Stimulated activated memory B cell treated with anti-CD40 and anti-IgM and Interleukin-4, amounts not matched to agents 10 μg/mL and 1 μg/mL and 100 μg/mL, for 72 hours (primary cell): Measurements from ENCODE around the gene ASCL5.
"Not testable (repeated sequence)": the region's sequence is repeated elsewhere in the genome, so short reads cannot be mapped to it uniquely, and the experiment has no call there.

Source experiments
- ATAC-seq: fragments of 150-1000 bp; cut with Tn5 transposase; 2 replicates; pipeline ENCODE4 v1.10.0; 2021
- H3K27ac Mint-ChIP-seq: one replicate; pipeline ENCODE4 v1.8.0; 2022; ENCODE audit warnings: mild to moderate bottlenecking, mixed read lengths
- H3K27me3 Mint-ChIP-seq: one replicate; pipeline ENCODE4 v1.8.0; 2022; ENCODE audit warnings: mixed read lengths
- H3K36me3 Mint-ChIP-seq: one replicate; pipeline ENCODE4 v1.8.0; 2022; ENCODE audit warnings: mixed read lengths
- H3K4me1 Mint-ChIP-seq: one replicate; pipeline ENCODE4 v1.8.0; 2022; ENCODE audit warnings: mixed read lengths
- H3K4me3 Mint-ChIP-seq: one replicate; pipeline ENCODE4 v1.8.0; 2022; ENCODE audit warnings: mild to moderate bottlenecking, moderate library complexity, mixed read lengths
- H3K9me3 Mint-ChIP-seq: one replicate; pipeline ENCODE4 v1.8.0; 2022; ENCODE audit warnings: mixed read lengths

Gene ASCL5, protein sequence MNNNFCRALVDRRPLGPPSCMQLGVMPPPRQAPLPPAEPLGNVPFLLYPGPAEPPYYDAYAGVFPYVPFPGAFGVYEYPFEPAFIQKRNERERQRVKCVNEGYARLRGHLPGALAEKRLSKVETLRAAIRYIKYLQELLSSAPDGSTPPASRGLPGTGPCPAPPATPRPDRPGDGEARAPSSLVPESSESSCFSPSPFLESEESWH

DNA sequence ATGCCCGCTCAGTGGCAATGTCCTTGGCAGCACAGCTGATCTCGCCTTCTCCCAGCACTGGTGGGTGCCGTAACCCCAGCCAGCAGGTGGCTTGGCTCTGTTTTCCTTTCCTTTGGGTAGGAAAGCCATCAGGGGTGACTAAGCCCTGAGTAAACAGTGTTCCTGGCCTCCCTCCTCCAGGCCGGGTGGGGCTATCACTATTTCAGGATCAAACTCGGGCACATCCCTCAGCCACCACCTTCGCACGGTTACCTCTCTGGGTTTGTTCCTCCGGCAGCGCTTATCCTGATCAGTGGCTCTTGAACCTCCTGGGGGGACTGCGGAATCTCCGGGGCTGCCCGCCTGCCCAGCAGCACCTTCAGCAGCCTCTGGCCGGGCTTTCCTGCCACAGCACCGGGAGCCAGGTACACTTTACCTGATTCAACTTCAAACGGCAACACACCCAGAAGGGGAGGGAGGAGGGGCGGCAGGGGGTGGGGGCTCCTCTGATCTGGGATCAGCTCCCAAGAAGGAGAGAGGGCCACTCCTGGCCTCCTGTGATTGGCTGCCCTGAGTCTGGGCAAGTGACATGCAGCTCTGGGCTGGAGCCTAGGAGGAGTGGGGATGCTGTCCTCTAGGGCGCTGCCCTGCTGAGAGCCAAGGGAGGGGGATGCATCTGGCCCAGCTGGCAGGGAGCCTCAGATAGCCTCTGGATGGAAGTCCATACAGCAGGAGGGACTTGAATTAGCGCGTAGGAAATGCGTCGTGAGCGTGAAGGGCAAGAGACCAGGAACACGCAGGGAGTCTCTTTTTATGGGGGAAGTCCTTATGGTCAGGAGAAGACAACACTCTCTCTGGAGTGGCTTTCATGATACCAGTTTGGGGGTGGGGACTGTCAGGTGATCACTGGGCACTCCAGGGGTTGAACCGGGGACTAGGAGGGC lies at the start of gene ASCL5:
Gene ASCL5 (minus strand): TSS at position 353 of the 923 bp plus-strand sequence. CDS start 11,812 bp downstream, outside the sequence.
- H3K4me1 Mint-ChIP-seq = no peaks in the 10 kb centered on the region
- peaks cover 5% of the 10 kb centered on the region for H3K36me3 Mint-ChIP-seq
- ATAC-seq = no peak
- H3K9me3 Mint-ChIP-seq = peaks cover 3% of the 10 kb centered on the region
- peaks cover 29% of the 10 kb centered on the region for H3K27me3 Mint-ChIP-seq
- H3K27ac Mint-ChIP-seq = no peak within 1 kb of the TSS
- no peak within 1 kb of the TSS for H3K4me3 Mint-ChIP-seq

- Mint-ChIP-seq H3K36me3 (peaks cover 5% of the 10 kb centered on the region), H3K9me3 (peaks cover 8% of the 10 kb centered on the region), H3K4me1 (peaks cover 11% of the 10 kb centered on the region), H3K27ac (no peak overlapping the region), H3K27me3 (peaks cover 37% of the 10 kb centered on the region), H3K4me3 (no peak overlapping the region)
- ATAC-seq = no peak
Observed at GRCh38 chr1:201175820-201176500, 49.0 kb upstream of the ASCL5 start.

DNA sequence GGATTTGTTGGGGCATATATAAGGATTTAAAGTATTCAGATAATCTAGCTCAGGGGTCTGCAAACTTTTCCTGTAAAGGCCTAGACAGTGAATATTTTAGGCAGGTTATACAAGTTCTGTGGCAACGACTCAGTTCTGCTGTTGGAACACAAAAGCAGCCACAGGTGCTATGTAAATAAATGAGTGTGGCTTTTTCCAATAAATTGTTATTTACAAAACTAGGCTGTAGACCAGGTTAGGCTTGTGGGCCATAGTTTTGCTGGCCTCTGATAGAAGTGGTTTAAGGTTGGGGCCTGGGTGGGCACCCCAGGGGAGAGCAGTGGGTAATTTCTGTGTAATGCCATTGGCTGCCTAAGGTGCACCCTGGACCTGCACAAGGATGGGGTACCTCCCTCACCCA lies 46.8 kb upstream of the ASCL5 start:
- ATAC-seq = no peak
- Mint-ChIP-seq H3K27ac (no peak overlapping the region), H3K4me3 (no peak overlapping the region), H3K27me3 (peaks cover 21% of the 10 kb centered on the region), H3K4me1 (peaks cover 18% of the 10 kb centered on the region), H3K9me3 (peaks cover 3% of the 10 kb centered on the region), H3K36me3 (no peaks in the 10 kb centered on the region)

- Mint-ChIP-seq H3K36me3 (no peaks in the 10 kb centered on the region), H3K27me3 (peaks cover 14% of the 10 kb centered on the region), H3K27ac (no peak overlapping the region), H3K9me3 (no peaks in the 10 kb centered on the region), H3K4me1 (peaks cover 18% of the 10 kb centered on the region), H3K4me3 (no peak overlapping the region)
- no peak for ATAC-seq
Observed at GRCh38 chr1:201172999-201173610, 46.1 kb upstream of the ASCL5 start.

GRCh38 chr1:201172326-201172725 lies 45.3 kb upstream of the ASCL5 start:
- Mint-ChIP-seq H3K27me3 (peaks cover 7% of the 10 kb centered on the region), H3K9me3 (no peaks in the 10 kb centered on the region), H3K4me1 (peaks cover 18% of the 10 kb centered on the region), H3K36me3 (no peaks in the 10 kb centered on the region), H3K27ac (no peak overlapping the region), H3K4me3 (no peak overlapping the region)
- no peak for ATAC-seq

DNA sequence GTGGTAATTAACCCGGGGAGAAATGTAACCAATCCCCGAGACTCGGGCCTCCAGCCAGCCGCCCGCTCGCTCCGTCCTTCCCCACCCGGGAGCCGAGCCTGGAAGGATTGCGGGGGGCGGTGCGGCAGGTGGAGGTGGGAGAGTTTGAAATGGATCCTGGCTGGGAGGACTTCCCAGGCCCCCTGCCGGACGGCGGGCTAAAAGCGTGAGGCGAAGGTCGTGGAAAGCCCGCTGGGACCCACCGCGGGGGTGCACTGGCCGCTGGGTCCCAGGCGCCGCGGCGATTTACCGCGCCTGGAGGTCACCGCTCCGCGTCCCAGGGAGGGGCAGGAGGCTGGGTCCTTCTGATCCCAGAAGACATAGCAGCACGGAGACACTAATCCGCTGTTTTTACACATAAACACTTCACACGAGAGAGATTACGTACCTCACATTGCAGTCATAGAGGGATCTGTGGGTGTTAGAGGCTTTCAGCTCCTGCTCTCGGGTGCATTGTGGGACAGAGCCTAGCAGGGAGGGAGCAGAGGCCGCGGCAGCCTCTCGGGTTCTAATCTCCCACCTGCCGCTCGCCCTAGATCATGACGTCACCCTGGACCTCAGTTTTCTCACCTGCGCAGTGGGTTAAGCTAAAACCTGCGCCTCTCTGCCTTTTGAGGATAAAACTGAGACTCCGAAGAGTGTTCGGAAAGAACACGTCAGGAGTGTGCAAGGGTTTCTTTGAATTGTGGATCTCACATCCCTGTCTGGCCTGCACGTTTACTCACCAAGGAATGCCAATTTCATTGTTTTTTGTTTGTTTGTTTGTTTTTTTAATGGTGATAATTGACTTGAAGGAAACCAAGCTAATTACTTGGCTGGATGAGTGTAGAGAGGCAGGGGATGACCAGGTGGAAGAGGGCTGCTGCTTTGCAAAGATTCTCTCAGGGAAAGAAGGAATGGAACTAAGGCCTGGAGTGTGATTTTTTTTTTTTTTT lies 44.4 kb upstream of the ASCL5 start:
- no peaks in the 10 kb centered on the region for H3K36me3 Mint-ChIP-seq
- H3K4me1 Mint-ChIP-seq = peaks cover 18% of the 10 kb centered on the region
- ATAC-seq = peak; percentile 67
- no peaks in the 10 kb centered on the region for H3K9me3 Mint-ChIP-seq
- peak overlapping the region; percentile 86 for H3K4me3 Mint-ChIP-seq
- H3K27me3 Mint-ChIP-seq = no peaks in the 10 kb centered on the region
- H3K27ac Mint-ChIP-seq = peak overlapping the region; percentile 88

DNA sequence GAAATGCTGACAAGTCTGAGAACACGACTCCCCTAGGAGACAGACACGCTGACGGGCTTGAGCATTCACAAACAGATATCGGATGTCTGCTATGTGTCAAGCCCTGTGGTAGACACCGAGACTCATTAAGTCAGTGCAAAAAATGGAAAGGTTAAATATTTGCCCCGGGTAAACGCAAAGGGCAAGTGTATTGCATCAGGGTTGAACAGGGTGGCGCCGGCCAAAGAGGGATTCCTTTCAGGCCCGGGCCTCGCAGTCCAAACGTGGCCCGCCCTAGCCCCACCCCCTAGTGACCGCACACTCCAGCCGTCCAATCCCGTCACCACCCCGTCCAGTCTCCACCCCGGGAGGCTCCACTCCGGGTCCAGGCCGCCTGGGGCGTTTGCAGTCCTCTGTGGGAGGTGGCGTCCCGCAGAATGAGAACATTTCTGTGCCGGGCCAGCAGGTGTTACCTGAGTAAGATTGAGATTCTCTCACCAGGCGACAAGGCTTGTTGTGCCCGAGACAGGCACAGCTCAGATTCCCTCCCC lies 43.6 kb upstream of the ASCL5 start:
- Mint-ChIP-seq H3K27ac (peak overlapping the region; percentile 88), H3K4me1 (peaks cover 18% of the 10 kb centered on the region), H3K4me3 (peak overlapping the region; percentile 86), H3K27me3 (no peaks in the 10 kb centered on the region), H3K36me3 (no peaks in the 10 kb centered on the region), H3K9me3 (no peaks in the 10 kb centered on the region)
- peak; percentile 98 for ATAC-seq

- Mint-ChIP-seq H3K36me3 (no peaks in the 10 kb centered on the region), H3K27me3 (no peaks in the 10 kb centered on the region), H3K4me3 (no peak overlapping the region), H3K9me3 (no peaks in the 10 kb centered on the region), H3K4me1 (peaks cover 18% of the 10 kb centered on the region), H3K27ac (peak overlapping the region; percentile 88)
- no peak for ATAC-seq
Observed at GRCh38 chr1:201169971-201170532, 43.1 kb upstream of the ASCL5 start.

- no peaks in the 10 kb centered on the region for H3K36me3 Mint-ChIP-seq
- H3K9me3 Mint-ChIP-seq = no peaks in the 10 kb centered on the region
- H3K4me3 Mint-ChIP-seq = no peak overlapping the region
- H3K4me1 Mint-ChIP-seq = peaks cover 18% of the 10 kb centered on the region
- H3K27ac Mint-ChIP-seq = no peak overlapping the region
- H3K27me3 Mint-ChIP-seq = no peaks in the 10 kb centered on the region
- no peak for ATAC-seq
Observed at GRCh38 chr1:201169203-201169602, 42.2 kb upstream of the ASCL5 start.

DNA sequence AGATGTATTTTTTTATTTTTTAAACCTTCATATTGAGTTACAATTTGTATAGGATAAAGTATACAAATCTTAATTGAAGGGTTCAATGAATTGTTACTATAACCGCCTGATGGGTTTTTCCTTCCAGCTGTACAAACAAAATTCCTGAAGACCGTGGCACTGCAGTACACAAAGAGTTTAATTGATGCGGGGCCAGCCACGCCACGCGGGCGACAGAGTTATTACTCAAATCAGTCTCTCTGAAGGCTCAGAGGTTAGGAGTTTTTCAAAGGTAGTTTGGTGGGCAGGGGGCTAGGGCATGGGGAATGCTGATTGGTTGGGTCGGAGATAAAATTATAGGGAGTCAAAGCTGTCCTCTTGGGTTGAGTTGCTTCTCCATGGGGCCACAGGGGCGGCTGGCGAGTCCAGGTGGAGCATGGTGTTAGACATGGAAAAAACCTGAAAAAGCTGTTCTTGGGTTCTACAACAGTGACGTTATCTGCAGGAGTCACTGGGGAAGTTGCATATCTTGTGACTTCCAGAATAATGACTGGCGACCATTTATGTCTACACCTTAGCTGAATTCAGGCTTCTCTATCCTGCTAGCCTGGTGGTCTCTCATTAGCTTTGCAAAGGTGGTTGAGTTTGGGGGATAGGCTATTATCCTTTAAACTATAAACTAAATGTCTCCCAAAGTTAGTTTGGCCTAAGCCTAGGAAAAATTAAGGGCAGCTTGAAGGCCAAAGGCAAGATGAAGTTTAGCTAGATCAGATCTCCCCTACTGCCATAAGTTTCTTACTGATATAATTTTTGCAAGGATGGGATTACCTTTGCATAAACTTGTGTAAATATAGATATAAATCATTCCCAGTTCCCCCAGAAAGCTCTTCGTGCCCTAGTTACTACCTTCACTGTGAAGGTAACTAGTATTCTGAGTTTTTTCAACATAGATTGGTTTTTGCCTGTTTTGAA lies 40.3 kb upstream of the ASCL5 start:
- ATAC-seq = no peak
- Mint-ChIP-seq H3K4me1 (peaks cover 18% of the 10 kb centered on the region), H3K36me3 (no peaks in the 10 kb centered on the region), H3K27me3 (no peaks in the 10 kb centered on the region), H3K9me3 (no peaks in the 10 kb centered on the region), H3K4me3 (no peak overlapping the region), H3K27ac (no peak overlapping the region)

DNA sequence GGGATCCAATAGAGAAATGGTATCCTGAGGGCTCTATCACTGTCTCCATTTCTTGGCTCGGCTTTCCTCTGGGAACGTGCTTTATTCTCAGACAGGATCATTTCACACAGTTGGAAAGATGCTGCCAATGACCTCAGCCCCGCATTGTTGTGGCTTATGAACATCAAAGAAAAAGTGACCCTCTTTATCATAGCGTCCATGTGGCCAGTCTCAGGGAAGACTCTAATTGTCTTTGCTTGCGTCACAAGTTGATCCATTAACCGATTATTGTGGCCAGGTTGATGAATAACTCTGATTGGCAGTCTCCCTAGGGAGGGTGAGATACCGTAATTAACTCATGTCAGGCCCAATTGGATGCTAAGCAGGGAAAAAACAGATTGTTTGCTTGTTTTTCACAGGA lies 37.7 kb upstream of the ASCL5 start:
- no peak overlapping the region for H3K4me3 Mint-ChIP-seq
- no peaks in the 10 kb centered on the region for H3K27me3 Mint-ChIP-seq
- no peaks in the 10 kb centered on the region for H3K4me1 Mint-ChIP-seq
- no peak overlapping the region for H3K27ac Mint-ChIP-seq
- no peaks in the 10 kb centered on the region for H3K9me3 Mint-ChIP-seq
- H3K36me3 Mint-ChIP-seq = no peaks in the 10 kb centered on the region
- ATAC-seq = no peak

- no peak for ATAC-seq
- H3K36me3 Mint-ChIP-seq = no peaks in the 10 kb centered on the region
- no peak overlapping the region for H3K27ac Mint-ChIP-seq
- peaks cover 6% of the 10 kb centered on the region for H3K27me3 Mint-ChIP-seq
- H3K4me1 Mint-ChIP-seq = no peaks in the 10 kb centered on the region
- H3K9me3 Mint-ChIP-seq = no peaks in the 10 kb centered on the region
- H3K4me3 Mint-ChIP-seq = no peak overlapping the region
Observed at GRCh38 chr1:201163707-201164106, 36.7 kb upstream of the ASCL5 start.

DNA sequence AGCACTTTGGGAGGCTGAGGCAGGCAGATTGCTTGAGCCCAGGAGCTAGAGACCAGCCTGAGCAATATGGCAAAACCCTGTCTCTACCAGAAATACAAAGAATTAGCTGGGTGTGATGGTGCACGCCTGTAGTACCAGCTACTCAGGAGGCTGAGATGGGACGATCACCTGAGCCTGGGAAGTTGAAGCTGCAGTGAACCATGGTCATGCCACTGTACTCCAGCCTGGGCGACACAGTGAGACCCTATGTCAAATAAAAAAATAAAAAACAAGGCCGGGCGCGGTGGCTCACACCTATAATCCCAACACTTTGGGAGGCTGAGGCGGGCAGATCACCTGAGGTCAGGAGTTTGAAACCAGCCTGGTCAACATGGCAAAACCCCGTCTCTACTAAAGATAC lies 36.1 kb upstream of the ASCL5 start:
- not testable (repeated sequence) for H3K4me1 Mint-ChIP-seq, H3K4me3 Mint-ChIP-seq, ATAC-seq, H3K36me3 Mint-ChIP-seq, H3K27ac Mint-ChIP-seq, H3K9me3 Mint-ChIP-seq
- peaks cover 13% of the 10 kb centered on the region for H3K27me3 Mint-ChIP-seq
